Measurements from ENCODE around the gene EML2.

Gene EML2

GRCh38 chr19:45601115-45601514 is 38.1 kb downstream of the EML2 start:
- peak; percentile 50 for DNase-seq (ENCODE audit: low read depth)
- TF ChIP-seq CTCF (IDR thresholded peaks at IDR 0.05; ENCODE audit: low read length, missing control alignments) = no peak
- H3K4me3 ChIP-seq (replicated peaks; ENCODE audit: low read depth, low read length) = peak overlapping the region; percentile 80

- peak overlapping the region; percentile 80 for H3K4me3 ChIP-seq (replicated peaks; ENCODE audit: low read depth, low read length)
These were observed 38.8 kb downstream of the EML2 start for GRCh38 chr19:45600340-45600885.

GRCh38 chr19:45599286-45599685 is 39.9 kb downstream of the EML2 start:
- H3K4me3 ChIP-seq (replicated peaks; ENCODE audit: low read depth, low read length) = peak overlapping the region; percentile 15
- no peak for TF ChIP-seq CTCF (IDR thresholded peaks at IDR 0.05; ENCODE audit: low read length, missing control alignments)
- DNase-seq (ENCODE audit: low read depth) = no peak

More at GRCh38 chr19:45600340-45600885, 38.8 kb downstream of the EML2 start:
- no peak for TF ChIP-seq CTCF (IDR thresholded peaks at IDR 0.05; ENCODE audit: low read length, missing control alignments)
- no peak for DNase-seq (ENCODE audit: low read depth)

GRCh38 chr19:45598267-45599001 is 40.8 kb downstream of the EML2 start:
- peak; percentile 57 for DNase-seq (ENCODE audit: low read depth)
- no peak for TF ChIP-seq CTCF (IDR thresholded peaks at IDR 0.05; ENCODE audit: low read length, missing control alignments)
- H3K4me3 ChIP-seq (replicated peaks; ENCODE audit: low read depth, low read length) = peak overlapping the region; percentile 15

- DNase-seq (ENCODE audit: low read depth) = no peak
- TF ChIP-seq CTCF (IDR thresholded peaks at IDR 0.05; ENCODE audit: low read length, missing control alignments) = no peak
- H3K4me3 ChIP-seq (replicated peaks; ENCODE audit: low read depth, low read length) = peak overlapping the region; percentile 15
These were observed 41.6 kb downstream of the EML2 start for GRCh38 chr19:45597425-45598111.

GRCh38 chr19:45595814-45596213 is 43.4 kb downstream of the EML2 start:
- no peak for TF ChIP-seq CTCF (IDR thresholded peaks at IDR 0.05; ENCODE audit: low read length, missing control alignments)
- no peak overlapping the region for H3K4me3 ChIP-seq (replicated peaks; ENCODE audit: low read depth, low read length)
- DNase-seq (ENCODE audit: low read depth) = peak; percentile 59

Data from fibroblast of pulmonary artery (primary cell).